BJ (cell line): Measurements from ENCODE around the gene PHF20. TPM values are rescaled to one million over a fixed set of nuclear protein-coding genes. Genes with fewer than 3 reads are reported as not detected.

Experiments used
- CTCF ChIA-PET: fragments of 350-600 bp; formaldehyde crosslinking; extraction: SDS; loops from one replicate; lab custom pipeline; 2021; ENCODE audit warnings: antibody characterized with exemption, inconsistent platforms; lab: Yijun Ruan, JAX
- POLR2A ChIA-PET: fragments of 300-600 bp; sonication (Branson Sonifier 250); formaldehyde crosslinking; extraction: SDS; loops from one replicate; lab custom pipeline; 2021; ENCODE audit warnings: antibody characterized with exemption; lab: Charles Lee
- DNase-seq: peaks from one replicate; pipeline ENCODE4 v3.0.0-alpha.2; 2011; ENCODE audit warnings: low read depth
- H3K27me3 ChIP-seq: 2 replicates; pipeline ENCODE4 v1.6.0; 2011; ENCODE audit warnings: low read length; ENCODE audit not compliant: control insufficient read depth, insufficient read depth
- H3K36me3 ChIP-seq: 2 replicates; pipeline ENCODE4 v1.5.1; 2011; ENCODE audit warnings: low read length; ENCODE audit not compliant: control insufficient read depth, insufficient read depth
- H3K4me3 ChIP-seq: 2 replicates; pipeline ENCODE4 v1.5.1; 2011; ENCODE audit warnings: low read depth, mild to moderate bottlenecking, control low read depth, low read length
- polyA plus RNA-seq: library from polyadenylated mRNA; depleted of rRNA; stranded (reverse); fragments of >200 nt; gene quantifications from 2 replicates; pipeline ENCODE4 v1.2.3, GENCODE V29; 2011
- TF ChIP-seq, protein P1 (sequence below): IDR thresholded peaks from 2 replicates; pipeline ENCODE4 v1.5.1; 2011; ENCODE audit warnings: low read depth, mild to moderate bottlenecking, control low read depth, inconsistent platforms, low read length, moderate library complexity; ENCODE audit not compliant: insufficient read depth

Gene PHF20
- polyA plus RNA-seq, 1 experiment, result 24.9 TPM

DNA sequence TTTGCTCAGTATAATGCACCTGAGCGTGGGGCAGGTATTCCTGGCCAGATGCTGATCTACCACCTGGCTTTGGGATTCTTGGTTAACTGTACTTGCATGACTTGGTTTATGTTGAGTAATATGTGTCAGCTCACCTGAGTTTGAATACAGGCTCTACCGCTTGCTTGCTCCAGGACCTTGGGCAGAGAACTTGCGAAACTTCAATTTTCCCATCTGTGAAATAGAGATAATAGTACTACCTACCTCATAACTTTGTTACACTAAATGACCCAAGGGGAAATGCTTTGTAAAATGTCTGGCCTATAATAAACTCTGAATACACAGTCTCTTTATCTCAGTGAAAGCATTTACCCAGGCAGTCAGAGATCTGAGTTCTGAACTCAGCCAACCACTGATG, 130.7 kb downstream of the PHF20 start:
- Histone ChIP-seq H3K36me3 (peaks cover 3% of the 10 kb centered on the region), H3K4me3 (no peak overlapping the region), H3K27me3 (no peaks in the 10 kb centered on the region)
- POLR2A ChIA-PET, result no interaction called here
- DNase-seq, result no peak
- CTCF ChIA-PET, result interaction anchor here (1.2 kb wide), 1 partner anchor 53 kb away, joined by 3 read pairs; no protein-coding TSS in a partner anchor
- TF ChIP-seq, protein P1, sequence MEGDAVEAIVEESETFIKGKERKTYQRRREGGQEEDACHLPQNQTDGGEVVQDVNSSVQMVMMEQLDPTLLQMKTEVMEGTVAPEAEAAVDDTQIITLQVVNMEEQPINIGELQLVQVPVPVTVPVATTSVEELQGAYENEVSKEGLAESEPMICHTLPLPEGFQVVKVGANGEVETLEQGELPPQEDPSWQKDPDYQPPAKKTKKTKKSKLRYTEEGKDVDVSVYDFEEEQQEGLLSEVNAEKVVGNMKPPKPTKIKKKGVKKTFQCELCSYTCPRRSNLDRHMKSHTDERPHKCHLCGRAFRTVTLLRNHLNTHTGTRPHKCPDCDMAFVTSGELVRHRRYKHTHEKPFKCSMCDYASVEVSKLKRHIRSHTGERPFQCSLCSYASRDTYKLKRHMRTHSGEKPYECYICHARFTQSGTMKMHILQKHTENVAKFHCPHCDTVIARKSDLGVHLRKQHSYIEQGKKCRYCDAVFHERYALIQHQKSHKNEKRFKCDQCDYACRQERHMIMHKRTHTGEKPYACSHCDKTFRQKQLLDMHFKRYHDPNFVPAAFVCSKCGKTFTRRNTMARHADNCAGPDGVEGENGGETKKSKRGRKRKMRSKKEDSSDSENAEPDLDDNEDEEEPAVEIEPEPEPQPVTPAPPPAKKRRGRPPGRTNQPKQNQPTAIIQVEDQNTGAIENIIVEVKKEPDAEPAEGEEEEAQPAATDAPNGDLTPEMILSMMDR, result no peak

DNA sequence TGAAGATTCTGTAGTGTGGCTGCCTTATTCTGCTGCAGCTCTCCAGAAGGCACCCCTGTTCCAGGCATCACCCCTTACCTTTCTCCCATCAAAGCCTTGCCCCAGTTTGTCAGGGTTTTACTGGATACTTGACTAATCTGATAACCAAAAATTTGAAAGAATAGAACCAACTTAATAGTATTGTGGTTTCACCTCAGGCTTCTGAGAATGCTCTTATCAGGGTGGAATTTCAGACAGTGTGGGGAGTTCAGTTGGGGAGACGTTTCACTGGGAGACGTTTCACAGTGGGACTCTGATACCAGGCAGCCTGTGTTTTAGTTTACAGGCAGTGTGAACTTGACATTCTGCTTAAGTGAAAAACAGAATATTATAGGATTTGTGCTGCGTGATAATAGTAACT, 132.0 kb downstream of the PHF20 start:
- peaks cover 3% of the 10 kb centered on the region for H3K36me3 ChIP-seq
- ChIA-PET POLR2A (no interaction called here), CTCF (no interaction called here)
- no peak overlapping the region for H3K4me3 ChIP-seq
- DNase-seq, result no peak
- TF ChIP-seq, protein P1, result no peak
- no peaks in the 10 kb centered on the region for H3K27me3 ChIP-seq

DNA sequence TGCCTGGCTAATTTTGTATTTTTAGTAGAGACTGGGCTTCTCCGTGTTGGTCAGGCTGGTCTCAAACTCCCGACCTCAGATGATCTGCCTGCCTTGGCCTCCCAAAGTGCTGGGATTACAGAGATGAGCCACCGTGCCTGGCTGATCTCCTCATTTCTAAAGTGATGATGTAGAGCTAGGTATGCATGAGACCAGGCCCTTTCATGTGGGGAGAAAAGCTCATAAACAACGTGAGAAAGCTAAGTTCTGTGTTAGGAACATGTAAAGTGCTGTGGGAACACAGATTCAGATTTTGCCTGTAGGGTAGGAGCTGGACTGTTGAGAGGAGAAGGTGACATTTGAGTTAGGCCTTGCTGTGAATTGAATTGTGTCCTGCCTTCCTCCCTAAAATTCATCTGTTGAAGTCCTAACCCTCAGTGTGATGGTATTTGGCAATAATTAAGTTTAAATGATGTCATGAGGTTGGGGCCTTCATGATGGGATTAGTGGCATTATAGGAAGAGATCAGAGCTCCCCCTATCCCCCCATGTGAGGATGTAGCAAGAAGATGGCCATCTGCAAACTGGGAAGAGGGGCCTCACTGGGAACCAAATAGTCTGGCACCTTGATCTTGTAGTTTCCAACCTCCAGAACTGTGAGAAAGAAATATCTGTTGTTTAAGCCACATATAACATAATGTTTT, 133.3 kb downstream of the PHF20 start:
- Histone ChIP-seq H3K36me3 (no peaks in the 10 kb centered on the region), H3K27me3 (no peaks in the 10 kb centered on the region), H3K4me3 (no peak overlapping the region)
- TF ChIP-seq, protein P1, result no peak
- ChIA-PET POLR2A (no interaction called here), CTCF (interaction anchor here (0.7 kb wide), 1 partner anchor 11 kb away, joined by 3 read pairs; no protein-coding TSS in a partner anchor)
- DNase-seq, result no peak

DNA sequence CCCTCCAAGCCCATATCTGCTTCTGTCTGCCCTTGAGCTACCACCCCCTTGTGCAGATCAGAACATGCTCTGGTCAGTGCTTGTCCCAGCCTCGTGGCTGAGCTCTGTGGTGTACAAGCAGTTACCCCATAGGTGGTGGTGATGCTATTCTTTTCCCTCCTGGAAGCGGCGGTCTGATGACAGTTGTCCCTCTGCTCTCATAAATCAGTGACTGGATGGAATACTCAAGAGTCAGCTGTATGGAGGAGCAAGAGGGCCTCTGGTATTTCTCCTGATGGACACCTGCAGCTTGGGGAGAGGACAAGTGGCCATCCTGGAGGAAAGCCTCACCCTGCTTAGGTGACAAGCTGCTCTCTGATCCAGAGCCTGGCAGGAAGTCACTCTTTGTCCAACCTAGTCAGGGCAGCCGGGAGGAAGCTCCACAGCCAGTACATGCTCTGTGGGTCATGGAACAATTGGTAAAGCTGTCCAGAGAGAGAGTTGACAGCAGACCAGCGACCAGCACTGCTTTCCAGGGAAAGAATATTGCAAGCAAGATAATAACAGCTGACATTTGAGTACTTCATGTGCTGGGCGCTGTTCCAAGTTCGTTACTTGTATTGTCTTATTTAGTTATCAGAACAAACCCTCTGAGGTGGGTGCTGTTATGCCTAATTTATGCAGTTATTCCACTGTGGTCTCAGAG, 135.3 kb downstream of the PHF20 start:
- TF ChIP-seq, protein P1, result no peak
- H3K36me3 ChIP-seq, result 0 out of 2 replicates have a peak, but pooled peaks cover 1% of the 10 kb centered on the region
- H3K4me3 ChIP-seq, result no peak overlapping the region
- DNase-seq, result no peak
- POLR2A ChIA-PET, result no interaction called here
- CTCF ChIA-PET, result interaction anchor here (0.8 kb wide), 1 partner anchor 20 kb away, joined by 4 read pairs; no protein-coding TSS in a partner anchor
- no peaks in the 10 kb centered on the region for H3K27me3 ChIP-seq

DNA sequence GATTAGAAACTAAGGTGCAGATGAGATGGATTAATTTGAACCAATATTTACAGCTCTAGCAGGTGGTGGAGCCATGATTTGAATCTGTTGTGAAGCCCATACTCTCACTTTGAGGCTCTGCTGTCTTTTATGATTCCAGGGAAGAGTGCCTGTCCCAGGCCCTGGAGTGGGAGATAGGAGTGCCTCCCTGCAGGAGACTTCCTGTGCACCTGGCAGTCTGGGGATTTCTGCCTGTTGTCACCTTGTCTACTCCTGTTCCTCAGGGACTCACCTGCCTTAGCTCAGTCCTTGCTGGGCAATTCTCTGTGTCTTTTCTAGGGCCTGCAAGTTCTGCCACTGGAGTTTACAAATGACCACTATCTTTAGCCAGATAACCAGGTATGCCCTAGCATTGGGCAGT, 136.2 kb downstream of the PHF20 start:
- Histone ChIP-seq H3K4me3 (no peak overlapping the region), H3K36me3 (0 out of 2 replicates have a peak, but pooled peaks cover 2% of the 10 kb centered on the region), H3K27me3 (no peaks in the 10 kb centered on the region)
- ChIA-PET CTCF (no interaction called here), POLR2A (no interaction called here)
- DNase-seq, result no peak
- TF ChIP-seq, protein P1, result no peak
